Subcutaneous adipose tissue (tissue), 4 donors: Measurements from ENCODE around the gene P2RY10. TPM values are rescaled to one million over a fixed set of nuclear protein-coding genes. Genes with fewer than 3 reads are reported as not detected.

Experiments used
- CTCF ChIP-seq: fragments of 450-650 bp; IDR thresholded peaks from one replicate; pipeline ENCODE4 v1.5.1; 2016; ENCODE audit warnings: low read depth, mild to moderate bottlenecking, control low read depth, antibody characterized with exemption, moderate library complexity
- total RNA-seq, 4 donors: library from RNA; depleted of rRNA; stranded (reverse); fragments of >200 nt; gene quantifications; one replicate each; pipeline ENCODE4 v1.1.0, GENCODE V29; 2016

P2RY10 gene
- 1 to 10 TPM in 1 of 4 donors, under 1 TPM in 2, not detected in 1; 0.65 to 2.9 (median 0.66) TPM for total RNA-seq

GRCh38 chrX:78945186-78945912 is at the start of gene P2RY10:
TSS of gene P2RY10 (plus strand) at chrX:78945391. CDS start at chrX:78960521, 15,130 bp downstream.
- no peak for TF ChIP-seq CTCF

GRCh38 chrX:78922754-78923153 is 22.4 kb upstream of the P2RY10 start:
- TF ChIP-seq CTCF = no peak

- no peak for TF ChIP-seq CTCF
Observed at GRCh38 chrX:78923198-78924015, 21.8 kb upstream of the P2RY10 start.

GRCh38 chrX:78931814-78932213 is 13.4 kb upstream of the P2RY10 start:
- TF ChIP-seq CTCF = no peak

GRCh38 chrX:78934866-78935265 is 10.3 kb upstream of the P2RY10 start:
- no peak for TF ChIP-seq CTCF

GRCh38 chrX:78944351-78944750 is 840 bp upstream of the P2RY10 start:
- no peak for TF ChIP-seq CTCF
